OCI-LY7 (cell line): ENCODE results near the gene HERC2. TPM values are rescaled to one million over a fixed set of nuclear protein-coding genes. Genes with fewer than 3 reads are reported as not detected.

ENCODE experiments used
- BruUV-seq: library from RNA; stranded (reverse); fragments of 400-500 nt; replicated peaks from 2 replicates; lab custom pipeline; 2021; lab: Mats Ljungman, UMichigan
- CTCF ChIA-PET: fragments of 300-600 bp; sonication (Branson Sonifier 250); formaldehyde crosslinking; loops from one replicate; lab custom pipeline; 2022; ENCODE audit warnings: antibody characterized with exemption; ENCODE audit not compliant: unreplicated experiment; lab: Charles Lee
- POLR2A ChIA-PET: fragments of 300-600 bp; sonication (Branson Sonifier 250); formaldehyde crosslinking; loops from one replicate; lab custom pipeline; 2022; ENCODE audit warnings: antibody characterized with exemption; lab: Charles Lee
- DNase-seq: peaks from one replicate; pipeline ENCODE4 v3.0.0-alpha.2; 2015; ENCODE audit warnings: low spot score
- H2AFZ ChIP-seq: fragments of 200-600 bp; sonication (generic), shearing (Covaris generic); 2 replicates; pipeline ENCODE4 v1.6.1; 2014; ENCODE audit warnings: mild to moderate bottlenecking, antibody characterized with exemption, low read length, moderate library complexity
- H3K27ac ChIP-seq: fragments of 200-600 bp; sonication (generic); 2 replicates; pipeline ENCODE4 v1.5.1; 2014; ENCODE audit warnings: mixed run types, low read depth, mild to moderate bottlenecking, moderate library complexity, low read length, inconsistent platforms; ENCODE audit not compliant: poor library complexity, severe bottlenecking
- H3K36me3 ChIP-seq: fragments of 200-600 bp; sonication (generic); 2 replicates; pipeline ENCODE4 v1.6.1; 2014; ENCODE audit warnings: mild to moderate bottlenecking, antibody characterized with exemption, low read length, moderate library complexity, mixed read lengths; ENCODE audit not compliant: insufficient read depth
- H3K4me1 ChIP-seq: fragments of 200-600 bp; sonication (generic); 2 replicates; pipeline ENCODE4 v1.5.1; 2014; ENCODE audit warnings: mild to moderate bottlenecking, low read length; ENCODE audit not compliant: insufficient read depth, poor library complexity, severe bottlenecking
- H3K4me2 ChIP-seq: fragments of 200-600 bp; sonication (generic); 2 replicates; pipeline ENCODE4 v1.6.1; 2014; ENCODE audit warnings: mild to moderate bottlenecking, low read length
- H3K4me3 ChIP-seq: fragments of 200-600 bp; sonication (generic); 2 replicates; pipeline ENCODE4 v1.5.1; 2014; ENCODE audit warnings: mild to moderate bottlenecking, low read depth, low read length; ENCODE audit not compliant: poor library complexity, severe bottlenecking
- H3K79me2 ChIP-seq: fragments of 200-600 bp; sonication (generic); 2 replicates; pipeline ENCODE4 v1.6.1; 2016; ENCODE audit warnings: low read depth, mild to moderate bottlenecking, low read length, moderate library complexity, mixed read lengths; ENCODE audit not compliant: insufficient read depth
- H3K9me2 ChIP-seq: fragments of 200-600 bp; sonication (generic); 2 replicates; pipeline ENCODE4 v1.6.1; 2016; ENCODE audit warnings: mild to moderate bottlenecking, low read length, mixed read lengths; ENCODE audit not compliant: insufficient read depth
- H3K9me3 ChIP-seq: fragments of 200-600 bp; sonication (generic); 2 replicates; pipeline ENCODE4 v1.6.1; 2014; ENCODE audit warnings: mild to moderate bottlenecking, mixed run types, low read length, mixed read lengths
- H4K20me1 ChIP-seq: fragments of 200-600 bp; sonication (generic); 2 replicates; pipeline ENCODE4 v1.6.1; 2014; ENCODE audit warnings: mild to moderate bottlenecking, antibody characterized with exemption, low read length, moderate library complexity, mixed read lengths; ENCODE audit not compliant: insufficient read depth
- EZH2phosphoT487 ChIP-seq: fragments of 200-600 bp; sonication (generic); IDR thresholded peaks from 2 replicates; pipeline ENCODE4 v1.6.1; 2018; ENCODE audit warnings: low read depth, borderline replicate concordance, mild to moderate bottlenecking, mixed run types, antibody characterized with exemption, low read length, moderate library complexity, mixed read lengths
- intact Hi-C: fragments of 100-400 bp; cut with micrococcal nuclease; formaldehyde crosslinking; loops from one replicate; pipeline ENCODE4 v1.10.0; 2022; ENCODE audit not compliant: unreplicated experiment
- total RNA-seq, 2 experiments: library from RNA; depleted of rRNA in 1 of 2; stranded (reverse); fragments of >200 nt in 1 of 2; shearing (Covaris generic) in 1 of 2; gene quantifications; 2 replicates each; pipeline ENCODE4 v1.2.3, GENCODE V29; 2014 to 2022
- TF ChIP-seq, protein P1 (sequence below): fragments of 200-600 bp; sonication (generic); conservative IDR thresholded peaks from 2 replicates; pipeline ENCODE4 v1.5.1; 2014; ENCODE audit warnings: mild to moderate bottlenecking, antibody characterized with exemption, low read length, moderate library complexity, mixed read lengths

Gene HERC2
- total RNA-seq, 2 experiments from 2014 or later = 55.5 to 94.0 TPM

DNA sequence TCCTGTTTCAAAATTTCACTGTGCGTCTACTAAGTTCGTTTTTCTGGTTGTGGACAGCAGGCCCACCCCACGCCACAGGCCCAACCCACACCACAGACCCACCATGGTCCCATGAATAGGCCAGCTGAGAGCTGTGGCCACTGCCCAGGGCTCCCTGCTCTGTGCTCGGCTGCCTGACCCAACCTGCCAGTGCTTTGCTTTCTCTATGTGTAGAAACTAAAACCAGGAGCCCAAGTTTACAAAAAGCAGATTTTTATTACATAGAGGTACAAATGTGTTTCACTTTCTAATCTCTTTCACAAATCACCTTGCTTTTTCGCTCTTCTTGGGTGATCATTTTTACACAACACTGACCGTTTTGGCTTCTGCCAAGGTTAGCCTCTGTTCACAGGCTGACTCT, 69.1 kb downstream of the HERC2 start:
- ChIA-PET CTCF (no interaction called here), POLR2A (no interaction called here)
- intact Hi-C loops = no loop called here
- BruUV-seq = TSS peak; percentile 35
- TF ChIP-seq EZH2phosphoT487 = no peak
- TF ChIP-seq, protein P1, sequence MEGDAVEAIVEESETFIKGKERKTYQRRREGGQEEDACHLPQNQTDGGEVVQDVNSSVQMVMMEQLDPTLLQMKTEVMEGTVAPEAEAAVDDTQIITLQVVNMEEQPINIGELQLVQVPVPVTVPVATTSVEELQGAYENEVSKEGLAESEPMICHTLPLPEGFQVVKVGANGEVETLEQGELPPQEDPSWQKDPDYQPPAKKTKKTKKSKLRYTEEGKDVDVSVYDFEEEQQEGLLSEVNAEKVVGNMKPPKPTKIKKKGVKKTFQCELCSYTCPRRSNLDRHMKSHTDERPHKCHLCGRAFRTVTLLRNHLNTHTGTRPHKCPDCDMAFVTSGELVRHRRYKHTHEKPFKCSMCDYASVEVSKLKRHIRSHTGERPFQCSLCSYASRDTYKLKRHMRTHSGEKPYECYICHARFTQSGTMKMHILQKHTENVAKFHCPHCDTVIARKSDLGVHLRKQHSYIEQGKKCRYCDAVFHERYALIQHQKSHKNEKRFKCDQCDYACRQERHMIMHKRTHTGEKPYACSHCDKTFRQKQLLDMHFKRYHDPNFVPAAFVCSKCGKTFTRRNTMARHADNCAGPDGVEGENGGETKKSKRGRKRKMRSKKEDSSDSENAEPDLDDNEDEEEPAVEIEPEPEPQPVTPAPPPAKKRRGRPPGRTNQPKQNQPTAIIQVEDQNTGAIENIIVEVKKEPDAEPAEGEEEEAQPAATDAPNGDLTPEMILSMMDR = no peak
- H2AFZ ChIP-seq = no peak overlapping the region
- no peak overlapping the region for H3K27ac ChIP-seq
- no peaks in the 10 kb centered on the region for H3K79me2 ChIP-seq
- no peaks in the 10 kb centered on the region for H4K20me1 ChIP-seq
- H3K4me2 ChIP-seq = no peak overlapping the region
- no peak for DNase-seq
- no peaks in the 10 kb centered on the region for H3K4me1 ChIP-seq
- peaks cover 82% of the 10 kb centered on the region for H3K36me3 ChIP-seq
- no peaks in the 10 kb centered on the region for H3K9me3 ChIP-seq
- H3K9me2 ChIP-seq = no peaks in the 10 kb centered on the region
- no peak overlapping the region for H3K4me3 ChIP-seq

DNA sequence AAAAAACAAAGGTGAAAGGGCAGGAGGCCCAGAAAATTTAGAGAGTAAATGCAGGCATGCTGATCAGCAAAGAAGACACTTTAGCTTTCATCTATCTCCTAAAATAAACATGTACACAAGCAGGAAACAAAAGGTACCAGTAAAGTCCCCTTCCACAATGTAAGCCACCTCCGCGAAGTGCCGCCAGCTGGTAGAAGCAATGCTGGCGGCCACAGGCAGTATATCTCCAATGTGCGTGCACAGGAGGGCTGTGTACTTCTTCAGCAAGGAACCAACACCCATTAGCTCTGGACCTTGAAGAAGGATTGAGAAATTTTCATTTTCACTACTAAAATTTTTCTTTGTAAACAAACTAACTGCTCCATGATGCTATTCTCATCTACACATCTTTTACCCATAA, 75.4 kb downstream of the HERC2 start:
- BruUV-seq = no TSS peak
- Histone ChIP-seq H3K27ac (no peak overlapping the region), H2AFZ (no peak overlapping the region), H3K79me2 (no peaks in the 10 kb centered on the region), H4K20me1 (no peaks in the 10 kb centered on the region), H3K4me2 (no peak overlapping the region), H3K4me1 (no peaks in the 10 kb centered on the region), H3K9me2 (no peaks in the 10 kb centered on the region), H3K9me3 (no peaks in the 10 kb centered on the region), H3K36me3 (peaks cover 82% of the 10 kb centered on the region), H3K4me3 (no peak overlapping the region)
- ChIA-PET CTCF (no interaction called here), POLR2A (interaction anchor here (0.7 kb wide), 1 partner anchor 1085 kb away, joined by 3 read pairs; no protein-coding TSS in a partner anchor)
- no peak for DNase-seq
- TF ChIP-seq EZH2phosphoT487 = no peak
- TF ChIP-seq, protein P1 = no peak
- intact Hi-C loops = no loop called here

DNA sequence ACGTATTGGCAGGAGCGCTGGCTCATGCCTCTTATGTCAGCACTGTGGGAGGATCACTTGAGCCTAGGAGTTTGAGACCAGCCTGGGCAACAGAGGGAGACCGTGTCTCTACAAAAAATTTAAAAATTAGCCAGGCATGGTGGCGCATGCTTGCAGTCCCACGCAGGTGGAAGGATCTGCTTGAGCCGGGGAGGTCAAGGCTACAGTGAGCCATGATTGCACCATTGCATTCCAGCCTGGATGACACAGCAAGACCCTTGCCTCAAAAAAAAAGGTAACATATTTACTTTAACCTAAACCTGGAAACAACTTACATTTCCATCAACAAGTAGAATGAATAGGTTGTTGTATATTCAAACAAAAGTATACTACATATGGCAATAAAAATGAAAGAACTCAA, 78.1 kb downstream of the HERC2 start:
- H4K20me1 ChIP-seq = no peaks in the 10 kb centered on the region
- TF ChIP-seq, protein P1 = no peak
- TF ChIP-seq EZH2phosphoT487 = no peak
- no TSS peak for BruUV-seq
- no peak overlapping the region for H3K27ac ChIP-seq
- peaks cover 80% of the 10 kb centered on the region for H3K36me3 ChIP-seq
- no peaks in the 10 kb centered on the region for H3K79me2 ChIP-seq
- H3K4me2 ChIP-seq = no peak overlapping the region
- no peaks in the 10 kb centered on the region for H3K4me1 ChIP-seq
- intact Hi-C loops = no loop called here
- H3K9me2 ChIP-seq = no peaks in the 10 kb centered on the region
- H2AFZ ChIP-seq = no peak overlapping the region
- DNase-seq = no peak
- H3K4me3 ChIP-seq = no peak overlapping the region
- POLR2A ChIA-PET = no interaction called here
- no peaks in the 10 kb centered on the region for H3K9me3 ChIP-seq
- CTCF ChIA-PET = no interaction called here
